CD4-positive, alpha-beta T cell treated with Interleukin-15 for 4 hours (primary cell): ENCODE data around the gene RIN3.

Experiments used
- DNase-seq: peaks from one replicate; pipeline ENCODE4 v3.0.0-alpha.2; 2020; ENCODE audit warnings: low spot score

Gene RIN3

GRCh38 chr14:92575061-92575747 is 61.6 kb downstream of the RIN3 start:
- DNase-seq: peak; percentile 38

- no peak for DNase-seq
Observed at GRCh38 chr14:92575748-92576303, 62.2 kb downstream of the RIN3 start.

GRCh38 chr14:92577321-92577742 is 63.8 kb downstream of the RIN3 start:
- peak; percentile 41 for DNase-seq

- DNase-seq: no peak
Observed at GRCh38 chr14:92578511-92578910, 64.9 kb downstream of the RIN3 start.

- DNase-seq: no peak
Observed at GRCh38 chr14:92579244-92579936, 65.8 kb downstream of the RIN3 start.

- no peak for DNase-seq
Observed at GRCh38 chr14:92581206-92581605, 67.6 kb downstream of the RIN3 start.

GRCh38 chr14:92581966-92582566 is 68.5 kb downstream of the RIN3 start:
- DNase-seq: no peak

GRCh38 chr14:92582706-92583452 is 69.3 kb downstream of the RIN3 start:
- no peak for DNase-seq

- no peak for DNase-seq
Observed at GRCh38 chr14:92584220-92584619, 70.6 kb downstream of the RIN3 start.

GRCh38 chr14:92584816-92585215 is 71.2 kb downstream of the RIN3 start:
- no peak for DNase-seq

- DNase-seq: peak; percentile 62
Observed at GRCh38 chr14:92585981-92586937, 72.7 kb downstream of the RIN3 start.

- DNase-seq: no peak
Observed at GRCh38 chr14:92586963-92587699, 73.5 kb downstream of the RIN3 start.

GRCh38 chr14:92587700-92588085 is 74.1 kb downstream of the RIN3 start:
- no peak for DNase-seq

GRCh38 chr14:92589213-92589852 is 75.8 kb downstream of the RIN3 start:
- no peak for DNase-seq

GRCh38 chr14:92590176-92590575 is 76.6 kb downstream of the RIN3 start:
- no peak for DNase-seq

- no peak for DNase-seq
Observed at GRCh38 chr14:92590941-92591340, 77.4 kb downstream of the RIN3 start.

GRCh38 chr14:92591346-92591745 is 77.8 kb downstream of the RIN3 start:
- no peak for DNase-seq

- DNase-seq: no peak
Observed at GRCh38 chr14:92595267-92595666, 81.7 kb downstream of the RIN3 start.

GRCh38 chr14:92596331-92596907 is 82.8 kb downstream of the RIN3 start:
- no peak for DNase-seq
